Spleen (tissue), 7 donors: ENCODE results near the gene KLHL2.

Source experiments
- CTCF ChIP-seq, 11 experiments: fragments of 200-600 bp in 7 of 11; fragments of 450-650 bp in 4 of 11; sonication (generic) in 4 of 11; IDR thresholded peaks in 8 of 11; conservative IDR thresholded peaks in 3 of 11; 1 replicate in 7 of 11; 2 replicates in 4 of 11; pipeline versions ENCODE4 v1.4.0 to v1.8.0; 2016 to 2021; ENCODE audit warnings: antibody characterized with exemption in 11 of 11, inconsistent platforms in 4 of 11, mild to moderate bottlenecking in 1 of 11
- POLR2AphosphoS5 ChIP-seq, 3 donors: sonication (generic); formaldehyde crosslinking; IDR thresholded peaks; one replicate each; pipeline ENCODE4 v1.5.1; 2017; ENCODE audit warnings: antibody characterized with exemption in 3 of 3
- donor health status: DM: no; HTN: no; CAD: no; lungs with moderate emphysema.
- donor health status: DM: no; HTN: no; CAD: no.
- donor health status: DM: no; HTN: no; CAD: no.

DNA sequence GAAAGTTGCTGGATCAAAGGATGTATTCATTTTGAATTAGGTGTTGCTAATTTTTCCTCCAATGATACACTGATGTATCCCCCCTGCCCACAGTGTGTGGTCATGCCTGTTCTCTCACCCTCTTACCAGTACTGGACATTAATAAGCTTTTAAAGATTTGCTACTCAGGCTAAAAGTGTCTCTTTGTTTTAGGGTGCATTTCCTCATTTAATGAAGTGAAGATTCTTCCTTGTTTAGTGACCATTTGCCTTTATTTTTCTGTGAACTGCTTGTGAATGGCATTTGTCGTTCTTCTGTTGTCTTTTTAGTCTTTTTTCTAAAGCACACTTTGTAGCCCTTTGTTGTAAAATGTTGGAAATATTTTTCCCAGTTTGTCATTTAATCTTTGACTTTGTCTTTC is 125.1 kb downstream of the KLHL2 start:
- TF ChIP-seq CTCF (IDR thresholded peaks at IDR 0.05 in 8 of 11, conservative IDR thresholded peaks at IDR 0.05 in 3 of 11) (no peak), POLR2AphosphoS5 (IDR thresholded peaks at IDR 0.05) (no peak)
